RWPE2 (cell line): ENCODE results near the gene ATP8B3.

Source experiments
- ATAC-seq: fragments of 200-7000 bp; cut with Tn5 transposase; 3 replicates; pipeline ENCODE4 v1.9.1; 2021; ENCODE audit warnings: low read depth
- DNase-seq: peaks from one replicate; pipeline ENCODE4 v3.0.0-alpha.2; 2020; ENCODE audit warnings: low spot score
- H3K27ac ChIP-seq: fragments of 450-650 bp; 2 replicates; pipeline ENCODE4 v1.5.1; 2017; ENCODE audit warnings: mild to moderate bottlenecking; ENCODE audit not compliant: poor library complexity, severe bottlenecking
- H3K27me3 ChIP-seq: fragments of 250-450 bp; sonication (Bioruptor Pico); 2 replicates; pipeline ENCODE4 v1.5.1; 2021; ENCODE audit warnings: mild to moderate bottlenecking, moderate library complexity; ENCODE audit not compliant: insufficient read depth, poor library complexity, severe bottlenecking
- H3K36me3 ChIP-seq: fragments of 250-450 bp; sonication (Bioruptor Pico); 2 replicates; pipeline ENCODE4 v1.5.1; 2020; ENCODE audit warnings: low read depth, mild to moderate bottlenecking, moderate library complexity
- H3K4me1 ChIP-seq: fragments of 250-450 bp; sonication (Bioruptor Pico); 2 replicates; pipeline ENCODE4 v1.5.1; 2021; ENCODE audit warnings: mild to moderate bottlenecking, moderate library complexity; ENCODE audit not compliant: insufficient read depth, poor library complexity, severe bottlenecking
- H3K4me3 ChIP-seq: fragments of 250-450 bp; sonication (Bioruptor Pico); 2 replicates; pipeline ENCODE4 v1.5.1; 2021; ENCODE audit warnings: mild to moderate bottlenecking, moderate library complexity; ENCODE audit not compliant: severe bottlenecking
- H3K9me3 ChIP-seq: fragments of 250-450 bp; sonication (Bioruptor Pico); 2 replicates; pipeline ENCODE4 v1.5.1; 2021; ENCODE audit warnings: mild to moderate bottlenecking, moderate library complexity; ENCODE audit not compliant: severe bottlenecking
- CTCF ChIP-seq: fragments of 450-650 bp; IDR thresholded peaks from one replicate; pipeline ENCODE4 v1.5.1; 2017; ENCODE audit warnings: mild to moderate bottlenecking, moderate library complexity; ENCODE audit not compliant: poor library complexity, severe bottlenecking

Gene ATP8B3

GRCh38 chr19:1775951-1776605 lies 36.0 kb downstream of the ATP8B3 start:
- ATAC-seq (no peak), DNase-seq (no peak)
- Histone ChIP-seq H3K4me3 (no peak overlapping the region), H3K4me1 (peaks cover 12% of the 10 kb centered on the region), H3K36me3 (no peaks in the 10 kb centered on the region), H3K27me3 (peaks cover 32% of the 10 kb centered on the region), H3K27ac (no peak overlapping the region), H3K9me3 (peaks cover 5% of the 10 kb centered on the region)
- TF ChIP-seq CTCF: no peak

- DNase-seq: no peak
- no peaks in the 10 kb centered on the region for H3K36me3 ChIP-seq
- H3K27ac ChIP-seq: no peak overlapping the region
- no peak overlapping the region for H3K4me3 ChIP-seq
- TF ChIP-seq CTCF: peak; percentile 76
- H3K9me3 ChIP-seq: peaks cover 7% of the 10 kb centered on the region
- peaks cover 12% of the 10 kb centered on the region for H3K4me1 ChIP-seq
- peak; percentile 34; the same call in 1 of the 3 replicates for ATAC-seq
- H3K27me3 ChIP-seq: peaks cover 32% of the 10 kb centered on the region
Measured at GRCh38 chr19:1774989-1775772, 36.9 kb downstream of the ATP8B3 start.

GRCh38 chr19:1773184-1773583 lies 38.9 kb downstream of the ATP8B3 start:
- Histone ChIP-seq H3K36me3 (no peaks in the 10 kb centered on the region), H3K27ac (peak overlapping the region; percentile 72), H3K4me3 (no peak overlapping the region), H3K9me3 (peaks cover 7% of the 10 kb centered on the region), H3K4me1 (peaks cover 12% of the 10 kb centered on the region), H3K27me3 (peaks cover 24% of the 10 kb centered on the region)
- no peak for TF ChIP-seq CTCF
- ATAC-seq (peak; percentile 94), DNase-seq (no peak)

- H3K27me3 ChIP-seq: peaks cover 32% of the 10 kb centered on the region
- no peak overlapping the region for H3K4me3 ChIP-seq
- H3K9me3 ChIP-seq: peaks cover 7% of the 10 kb centered on the region
- no peak for TF ChIP-seq CTCF
- H3K36me3 ChIP-seq: no peaks in the 10 kb centered on the region
- DNase-seq (no peak), ATAC-seq (no peak)
- H3K4me1 ChIP-seq: peaks cover 12% of the 10 kb centered on the region
- H3K27ac ChIP-seq: no peak overlapping the region
Measured at GRCh38 chr19:1770866-1771576, 41.1 kb downstream of the ATP8B3 start.
